ENCODE results near the gene LPIN1.

The LPIN1 gene

DNA sequence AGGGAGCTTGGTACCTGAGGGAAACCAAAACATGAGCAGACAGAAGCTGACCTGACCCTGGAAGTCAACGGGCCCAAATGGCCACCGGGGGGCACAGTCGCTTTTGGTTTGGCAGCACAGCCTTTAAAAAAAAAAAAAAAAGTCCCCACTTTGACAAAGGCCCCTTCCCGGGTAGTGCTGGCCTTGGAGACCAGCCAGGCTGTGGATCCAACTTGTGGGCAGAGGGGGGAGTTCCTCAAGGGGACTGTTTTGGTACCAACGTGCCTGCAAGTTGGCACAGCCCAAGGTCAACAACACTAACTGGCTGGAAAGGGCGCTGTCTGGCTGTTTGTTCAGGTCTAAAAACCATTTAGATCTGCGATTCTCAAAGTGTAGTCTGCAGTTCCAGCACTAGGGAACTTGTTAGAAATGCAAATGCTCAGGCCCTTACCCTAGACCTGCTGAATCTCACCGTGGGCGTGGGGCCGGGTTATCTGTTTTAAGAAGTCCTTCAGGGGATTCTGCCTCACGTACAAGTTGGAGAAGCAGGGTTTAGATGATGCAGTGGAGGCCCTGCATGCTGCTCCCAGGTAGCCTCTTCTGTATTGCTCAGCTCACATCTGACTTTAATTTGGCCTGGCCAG lies 83.0 kb downstream of the LPIN1 start:
- no peak overlapping the region for H3K4me3 ChIP-seq (ENCODE audit: low read depth, low read length)
- TF ChIP-seq, protein P1, sequence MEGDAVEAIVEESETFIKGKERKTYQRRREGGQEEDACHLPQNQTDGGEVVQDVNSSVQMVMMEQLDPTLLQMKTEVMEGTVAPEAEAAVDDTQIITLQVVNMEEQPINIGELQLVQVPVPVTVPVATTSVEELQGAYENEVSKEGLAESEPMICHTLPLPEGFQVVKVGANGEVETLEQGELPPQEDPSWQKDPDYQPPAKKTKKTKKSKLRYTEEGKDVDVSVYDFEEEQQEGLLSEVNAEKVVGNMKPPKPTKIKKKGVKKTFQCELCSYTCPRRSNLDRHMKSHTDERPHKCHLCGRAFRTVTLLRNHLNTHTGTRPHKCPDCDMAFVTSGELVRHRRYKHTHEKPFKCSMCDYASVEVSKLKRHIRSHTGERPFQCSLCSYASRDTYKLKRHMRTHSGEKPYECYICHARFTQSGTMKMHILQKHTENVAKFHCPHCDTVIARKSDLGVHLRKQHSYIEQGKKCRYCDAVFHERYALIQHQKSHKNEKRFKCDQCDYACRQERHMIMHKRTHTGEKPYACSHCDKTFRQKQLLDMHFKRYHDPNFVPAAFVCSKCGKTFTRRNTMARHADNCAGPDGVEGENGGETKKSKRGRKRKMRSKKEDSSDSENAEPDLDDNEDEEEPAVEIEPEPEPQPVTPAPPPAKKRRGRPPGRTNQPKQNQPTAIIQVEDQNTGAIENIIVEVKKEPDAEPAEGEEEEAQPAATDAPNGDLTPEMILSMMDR (IDR thresholded peaks at IDR 0.05; ENCODE audit: low read depth, low read length, missing control alignments): peak; percentile 51
- peak; percentile 9 for DNase-seq (ENCODE audit: low read depth)
- in situ Hi-C loops (cut with HindIII; ENCODE audit: low sequenced_read_pairs): no loop called here

DNA sequence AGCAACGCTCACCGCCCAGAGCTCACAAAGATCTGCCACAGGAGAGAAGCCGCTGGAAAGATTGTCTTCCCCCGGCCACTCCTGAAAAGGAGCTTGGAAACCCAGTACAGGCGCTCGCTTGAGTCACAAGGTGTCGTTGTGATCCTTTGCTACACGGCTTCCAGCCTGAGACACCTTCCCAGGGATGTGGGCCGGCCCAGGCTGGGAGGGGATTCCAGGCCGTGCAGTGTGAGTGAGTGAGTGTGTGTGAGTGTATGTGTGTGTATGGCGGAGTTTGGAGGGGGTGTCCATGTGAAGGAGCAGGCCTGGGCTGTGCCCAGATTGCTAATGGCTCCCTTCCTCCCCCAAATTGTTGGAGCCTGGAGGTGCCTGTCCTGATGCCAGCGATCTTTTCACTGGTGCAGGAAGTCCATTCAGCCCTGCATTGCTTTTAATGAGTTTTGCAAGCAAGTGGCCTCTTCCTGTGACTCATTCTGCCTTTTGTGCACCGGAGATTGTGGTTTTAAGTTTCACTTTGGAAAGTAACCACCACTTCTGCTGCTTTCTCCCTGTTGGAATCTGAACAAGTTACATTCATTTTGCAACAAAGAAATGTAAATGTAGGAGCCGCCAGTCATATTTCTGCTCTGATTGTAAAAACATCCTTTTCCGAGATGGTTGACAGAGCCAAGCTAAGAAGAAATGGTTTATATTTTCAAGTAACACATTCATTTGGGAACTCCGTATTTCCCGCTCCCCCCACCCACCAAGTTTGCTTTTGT lies 83.7 kb downstream of the LPIN1 start:
- DNase-seq (ENCODE audit: low read depth): peak; percentile 99
- TF ChIP-seq, protein P1 (IDR thresholded peaks at IDR 0.05; ENCODE audit: low read depth, low read length, missing control alignments): peak; percentile 65
- in situ Hi-C loops (cut with HindIII; ENCODE audit: low sequenced_read_pairs): no loop called here
- no peak overlapping the region for H3K4me3 ChIP-seq (ENCODE audit: low read depth, low read length)

DNA sequence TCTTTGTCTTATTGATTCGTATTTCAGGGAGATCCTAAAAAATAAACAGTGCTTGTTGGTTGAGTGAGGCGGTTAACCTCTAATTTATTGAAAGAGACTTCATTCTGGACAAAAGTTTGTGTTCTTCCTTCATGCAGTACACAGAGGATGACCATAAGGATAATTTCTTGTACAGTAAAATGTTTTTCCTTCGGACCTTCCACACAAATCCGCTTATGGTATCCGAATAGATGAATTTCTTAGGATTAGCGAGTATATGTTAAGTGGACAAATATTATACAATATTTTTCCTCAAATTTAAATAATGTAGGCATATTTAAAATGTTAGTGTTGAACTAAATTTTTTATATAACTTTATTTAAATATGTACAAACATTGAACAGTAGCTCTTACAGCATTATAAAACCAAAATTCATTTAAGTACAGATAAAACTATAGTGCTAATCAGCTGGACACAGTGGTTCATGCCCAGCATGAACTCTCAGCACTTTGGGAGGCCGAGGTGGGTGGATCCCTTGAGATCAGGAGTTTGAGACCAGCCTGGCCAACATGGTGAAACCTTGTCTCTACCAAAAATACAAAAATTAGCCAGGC lies 84.4 kb downstream of the LPIN1 start:
- in situ Hi-C loops (cut with HindIII; ENCODE audit: low sequenced_read_pairs): no loop called here
- DNase-seq (ENCODE audit: low read depth): no peak
- TF ChIP-seq, protein P1 (IDR thresholded peaks at IDR 0.05; ENCODE audit: low read depth, low read length, missing control alignments): no peak
- no peak overlapping the region for H3K4me3 ChIP-seq (ENCODE audit: low read depth, low read length)

DNA sequence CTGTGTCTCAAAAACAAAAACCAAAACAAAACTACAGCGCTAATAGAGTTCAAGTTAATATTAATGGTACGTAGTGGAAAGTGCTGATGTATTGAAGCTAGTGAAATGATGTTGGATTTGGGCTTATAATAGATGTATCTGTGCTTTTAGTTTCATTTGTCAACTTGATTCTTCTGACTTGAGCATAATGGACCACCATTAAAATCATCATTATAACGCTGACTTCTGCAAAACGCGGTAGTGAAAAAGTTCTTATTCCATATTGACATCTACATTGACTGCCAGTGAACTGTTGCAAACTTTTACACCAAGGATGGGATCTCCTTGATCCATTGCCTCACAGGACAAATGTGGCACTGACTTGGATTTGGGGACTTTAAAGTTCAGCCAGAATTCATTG lies 85.0 kb downstream of the LPIN1 start:
- no peak for DNase-seq (ENCODE audit: low read depth)
- TF ChIP-seq, protein P1 (IDR thresholded peaks at IDR 0.05; ENCODE audit: low read depth, low read length, missing control alignments): no peak
- no peak overlapping the region for H3K4me3 ChIP-seq (ENCODE audit: low read depth, low read length)
- in situ Hi-C loops (cut with HindIII; ENCODE audit: low sequenced_read_pairs): no loop called here

DNA sequence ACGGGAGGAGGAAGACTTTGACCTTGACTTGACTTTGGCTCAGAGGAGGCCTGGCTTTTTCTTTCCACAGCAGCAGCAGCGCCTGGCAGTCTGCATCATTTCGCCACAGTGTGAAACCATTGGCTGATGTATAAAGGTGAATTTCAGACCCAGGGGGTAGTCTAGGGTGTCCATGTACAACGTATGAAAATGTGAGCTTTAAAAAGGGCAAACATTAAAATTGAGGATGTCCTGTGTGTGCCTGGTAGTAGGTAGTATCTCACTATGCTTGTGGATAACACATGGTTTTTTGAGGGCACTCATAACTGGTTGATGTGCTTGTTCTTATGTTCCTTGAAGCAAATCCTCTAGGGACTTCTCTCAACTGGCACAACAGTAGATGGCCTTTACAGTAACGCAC lies 86.1 kb downstream of the LPIN1 start:
- TF ChIP-seq, protein P1 (IDR thresholded peaks at IDR 0.05; ENCODE audit: low read depth, low read length, missing control alignments): no peak
- in situ Hi-C loops (cut with HindIII; ENCODE audit: low sequenced_read_pairs): no loop called here
- H3K4me3 ChIP-seq (ENCODE audit: low read depth, low read length): no peak overlapping the region
- no peak for DNase-seq (ENCODE audit: low read depth)

DNA sequence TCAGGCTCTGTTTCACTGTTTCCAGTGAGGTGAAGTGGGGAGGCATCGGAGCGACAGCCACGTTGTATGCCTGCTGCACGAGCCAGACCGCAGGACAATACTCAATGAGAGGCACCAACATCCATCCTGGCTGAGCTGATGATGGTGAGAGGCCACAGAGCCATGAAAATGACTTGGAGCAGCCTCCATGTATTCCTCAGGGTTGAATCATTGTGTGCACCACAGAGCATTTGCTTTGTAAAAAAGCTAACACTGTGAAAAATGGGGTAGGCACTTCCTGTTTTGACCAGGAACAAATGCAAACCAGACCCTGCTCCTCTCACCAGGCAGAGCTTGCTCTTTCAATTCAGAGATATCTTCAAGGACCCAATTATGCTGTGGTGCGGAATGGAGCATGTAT lies 87.2 kb downstream of the LPIN1 start:
- H3K4me3 ChIP-seq (ENCODE audit: low read depth, low read length): no peak overlapping the region
- TF ChIP-seq, protein P1 (IDR thresholded peaks at IDR 0.05; ENCODE audit: low read depth, low read length, missing control alignments): no peak
- DNase-seq (ENCODE audit: low read depth): peak; percentile 81
- in situ Hi-C loops (cut with HindIII; ENCODE audit: low sequenced_read_pairs): no loop called here

Data from astrocyte of the cerebellum (primary cell).